Measurements from ENCODE around the gene MBTPS2. TPM values are rescaled to one million over a fixed set of nuclear protein-coding genes. Genes with fewer than 3 reads are reported as not detected.

The MBTPS2 gene
- total RNA-seq, 1 donor from 2014 or later: 9.3 TPM

GRCh38 chrX:21926527-21927278 is 87.3 kb downstream of the MBTPS2 start:
- no peak for DNase-seq (ENCODE audit: extremely low spot score in 2 of 2)
- no peak for TF ChIP-seq POLR2A (IDR thresholded peaks at IDR 0.05)
- no peak for TF ChIP-seq CTCF (IDR thresholded peaks at IDR 0.05)
- TF ChIP-seq POLR2AphosphoS5 (IDR thresholded peaks at IDR 0.05; ENCODE audit: insufficient read depth in 1 of 2, low read depth in 1 of 2): no peak
- no peak overlapping the region for H3K27ac ChIP-seq
- intact Hi-C loops (cut with DNase I): no loop called here
- H3K4me1 ChIP-seq: no peaks in the 10 kb centered on the region
- no peaks in the 10 kb centered on the region for H3K36me3 ChIP-seq
- H3K27me3 ChIP-seq: no peaks in the 10 kb centered on the region
- H3K9me3 ChIP-seq: no peaks in the 10 kb centered on the region
- no peak overlapping the region for H3K4me3 ChIP-seq

GRCh38 chrX:21929209-21929608 is 89.8 kb downstream of the MBTPS2 start:
- Histone ChIP-seq H3K27me3 (no peaks in the 10 kb centered on the region), H3K4me1 (no peaks in the 10 kb centered on the region), H3K9me3 (no peaks in the 10 kb centered on the region), H3K4me3 (no peak overlapping the region), H3K27ac (no peak overlapping the region), H3K36me3 (no peaks in the 10 kb centered on the region)
- TF ChIP-seq CTCF (IDR thresholded peaks at IDR 0.05) (no peak), POLR2A (IDR thresholded peaks at IDR 0.05) (no peak), POLR2AphosphoS5 (IDR thresholded peaks at IDR 0.05; ENCODE audit: insufficient read depth in 1 of 2, low read depth in 1 of 2) (no peak)
- DNase-seq (ENCODE audit: extremely low spot score in 2 of 2): no peak
- intact Hi-C loops (cut with DNase I): no loop called here

DNA sequence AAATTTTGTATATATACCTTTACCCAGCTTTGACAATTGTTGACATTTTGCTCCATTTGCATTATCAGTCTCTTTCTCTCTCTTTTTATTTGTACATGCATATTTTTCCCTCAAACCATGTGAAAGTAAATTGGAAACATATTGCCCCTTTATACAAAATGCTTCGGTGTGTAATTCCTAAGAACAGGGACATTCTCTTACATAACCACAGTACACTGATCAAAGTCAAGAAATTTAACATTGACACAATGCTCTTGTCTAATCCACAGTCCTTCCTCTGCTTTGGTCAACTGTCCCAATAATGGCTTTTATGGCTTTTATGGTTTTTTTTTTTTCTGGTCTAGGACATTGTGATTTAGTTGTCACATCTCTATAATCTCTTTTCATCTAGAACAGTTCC is 91.6 kb downstream of the MBTPS2 start:
- no peaks in the 10 kb centered on the region for H3K36me3 ChIP-seq
- H3K27me3 ChIP-seq: no peaks in the 10 kb centered on the region

DNA sequence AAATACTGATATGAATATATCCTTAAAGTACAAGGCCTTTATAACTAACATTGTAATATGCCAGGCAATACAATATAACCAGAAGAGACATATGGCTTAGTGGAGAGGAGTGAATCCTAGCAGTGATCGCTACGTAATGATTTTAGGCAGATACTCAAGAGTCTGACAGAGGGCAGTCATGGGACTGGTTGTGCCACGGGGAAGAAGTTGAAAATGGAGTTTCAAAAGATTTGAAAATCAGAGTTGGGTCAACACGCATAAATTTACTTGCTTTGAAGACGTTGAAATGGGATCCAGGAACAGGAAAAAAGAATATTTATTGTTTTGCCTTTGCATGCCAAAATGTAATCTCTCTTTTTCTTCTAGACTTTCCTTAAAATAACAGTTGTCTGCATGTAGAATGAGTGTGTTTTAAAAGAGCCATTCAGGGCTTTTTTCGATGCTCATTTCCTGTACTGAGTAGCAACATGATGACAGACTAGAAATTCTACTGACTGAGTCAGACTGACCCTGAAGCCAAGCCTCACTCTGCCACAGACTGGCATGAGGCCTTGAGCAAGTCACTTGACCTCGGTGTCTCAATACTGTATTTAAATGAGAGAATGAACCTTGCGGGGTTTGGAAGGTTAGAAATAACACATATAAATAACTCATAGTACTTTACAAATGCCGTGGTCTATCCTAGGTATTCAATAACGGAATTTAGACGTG is 93.0 kb downstream of the MBTPS2 start:
- Histone ChIP-seq H3K4me1 (no peaks in the 10 kb centered on the region), H3K27ac (peak overlapping the region; percentile 37), H3K27me3 (no peaks in the 10 kb centered on the region), H3K36me3 (no peaks in the 10 kb centered on the region), H3K9me3 (no peaks in the 10 kb centered on the region), H3K4me3 (no peak overlapping the region)
- no peak for DNase-seq (ENCODE audit: extremely low spot score in 2 of 2)
- intact Hi-C loops (cut with DNase I): no loop called here
- TF ChIP-seq CTCF (IDR thresholded peaks at IDR 0.05) (no peak), POLR2AphosphoS5 (IDR thresholded peaks at IDR 0.05; ENCODE audit: insufficient read depth in 1 of 2, low read depth in 1 of 2) (no peak), POLR2A (IDR thresholded peaks at IDR 0.05) (no peak)

More for the DNA sequence above, 91.6 kb downstream of the MBTPS2 start:
- intact Hi-C loops (cut with DNase I): no loop called here
- Histone ChIP-seq H3K4me3 (no peak overlapping the region), H3K27ac (no peak overlapping the region), H3K4me1 (no peaks in the 10 kb centered on the region), H3K9me3 (no peaks in the 10 kb centered on the region)
- TF ChIP-seq POLR2AphosphoS5 (IDR thresholded peaks at IDR 0.05; ENCODE audit: insufficient read depth in 1 of 2, low read depth in 1 of 2) (no peak), POLR2A (IDR thresholded peaks at IDR 0.05) (no peak), CTCF (IDR thresholded peaks at IDR 0.05) (no peak)
- no peak for DNase-seq (ENCODE audit: extremely low spot score in 2 of 2)

DNA sequence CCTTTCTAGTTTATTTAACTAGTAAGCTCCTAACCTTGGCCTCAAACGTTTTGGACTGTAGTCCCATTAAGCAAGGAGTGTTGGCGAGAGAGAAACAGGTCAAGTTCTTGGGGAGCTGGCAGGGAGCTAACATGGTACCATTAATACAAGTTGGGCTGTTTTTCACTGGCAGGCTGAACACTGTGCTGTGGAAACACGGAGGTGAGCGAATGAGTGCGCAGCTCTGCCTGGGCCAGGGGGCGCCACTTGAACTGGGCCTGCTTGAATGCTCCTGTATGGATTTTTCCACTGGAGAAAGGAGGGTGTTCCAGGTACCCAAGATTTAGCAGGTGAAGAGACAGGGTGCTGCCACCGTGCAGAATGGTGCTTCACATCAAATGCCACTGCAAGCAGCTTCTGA is 93.7 kb downstream of the MBTPS2 start:
- Histone ChIP-seq H3K27ac (peak overlapping the region; percentile 37), H3K9me3 (no peaks in the 10 kb centered on the region), H3K27me3 (no peaks in the 10 kb centered on the region), H3K4me3 (no peak overlapping the region), H3K36me3 (no peaks in the 10 kb centered on the region), H3K4me1 (no peaks in the 10 kb centered on the region)
- TF ChIP-seq POLR2A (IDR thresholded peaks at IDR 0.05): no peak
- TF ChIP-seq CTCF (IDR thresholded peaks at IDR 0.05): no peak
- intact Hi-C loops (cut with DNase I): no loop called here
- no peak for DNase-seq (ENCODE audit: extremely low spot score in 2 of 2)
